SK-N-SH treated with all-trans-retinoic acid at 6 μM for 48 hours (cell line): ENCODE results near the gene PPWD1.

Experiments used
- ATAC-seq: fragments of 200-7000 bp; cut with Tn5 transposase; 3 replicates; pipeline ENCODE4 v1.9.1; 2020; ENCODE audit warnings: mild to moderate bottlenecking, moderate library complexity
- ARNTL ChIP-seq: fragments of 450-650 bp; formaldehyde crosslinking; IDR thresholded peaks from 2 replicates; pipeline ENCODE4 v1.5.0; 2020; ENCODE audit warnings: low read depth, mild to moderate bottlenecking, moderate library complexity, borderline replicate concordance
- BACH2 ChIP-seq: fragments of 250-450 bp; sonication (Bioruptor Pico); IDR thresholded peaks from 2 replicates; pipeline ENCODE4 v1.9.0; 2021; ENCODE audit warnings: mild to moderate bottlenecking, borderline replicate concordance
- CREB5 ChIP-seq: fragments of 250-450 bp; sonication (Bioruptor Pico); IDR thresholded peaks from 2 replicates; pipeline ENCODE4 v1.5.1; 2020; ENCODE audit warnings: low read depth, mild to moderate bottlenecking, moderate library complexity
- CSDC2 ChIP-seq: fragments of 250-450 bp; sonication (Bioruptor Pico); IDR thresholded peaks from 2 replicates; pipeline ENCODE4 v1.5.0; 2020; ENCODE audit warnings: mild to moderate bottlenecking, moderate library complexity
- CSRNP3 ChIP-seq: fragments of 250-450 bp; sonication (Bioruptor Pico); IDR thresholded peaks from 2 replicates; pipeline ENCODE4 v1.5.1; 2021; ENCODE audit warnings: mild to moderate bottlenecking, moderate library complexity
- ESRRG ChIP-seq: fragments of 250-450 bp; sonication (Bioruptor Pico); IDR thresholded peaks from 2 replicates; pipeline ENCODE4 v1.6.1; 2021; ENCODE audit warnings: mild to moderate bottlenecking
- GLIS3 ChIP-seq: fragments of 250-450 bp; sonication (Bioruptor Pico); IDR thresholded peaks from 2 replicates; pipeline ENCODE4 v1.5.0; 2020; ENCODE audit warnings: mild to moderate bottlenecking, moderate library complexity
- ISL1 ChIP-seq: fragments of 250-450 bp; sonication (Bioruptor Pico); IDR thresholded peaks from 2 replicates; pipeline ENCODE4 v2.1.2; 2022; ENCODE audit warnings: mild to moderate bottlenecking, moderate library complexity
- OSR1 ChIP-seq: fragments of 250-450 bp; sonication (Bioruptor Pico); IDR thresholded peaks from 2 replicates; pipeline ENCODE4 v1.8.0; 2022; ENCODE audit warnings: moderate library complexity, mild to moderate bottlenecking, inconsistent platforms
- PATZ1 ChIP-seq: fragments of 250-450 bp; sonication (Bioruptor Pico); IDR thresholded peaks from 2 replicates; pipeline ENCODE4 v1.8.0; 2020; ENCODE audit warnings: mild to moderate bottlenecking, moderate library complexity, borderline replicate concordance
- POU6F1 ChIP-seq: fragments of 250-450 bp; sonication (Bioruptor Pico); IDR thresholded peaks from 2 replicates; pipeline ENCODE4 v1.8.0; 2021; ENCODE audit warnings: low read depth, mild to moderate bottlenecking, moderate library complexity, borderline replicate concordance
- PPARA ChIP-seq: fragments of 250-450 bp; sonication (Bioruptor Pico); IDR thresholded peaks from 2 replicates; pipeline ENCODE4 v1.5.0; 2020; ENCODE audit warnings: mild to moderate bottlenecking, borderline replicate concordance
- RARB ChIP-seq: fragments of 250-450 bp; sonication (Bioruptor Pico); IDR thresholded peaks from 2 replicates; pipeline ENCODE4 v1.8.0; 2021; ENCODE audit warnings: mild to moderate bottlenecking, moderate library complexity
- SNAI2 ChIP-seq: fragments of 250-450 bp; sonication (Bioruptor Pico); IDR thresholded peaks from 2 replicates; pipeline ENCODE4 v1.5.0; 2020; ENCODE audit warnings: mild to moderate bottlenecking, moderate library complexity
- TCF4 ChIP-seq: fragments of 250-450 bp; sonication (Bioruptor Pico); IDR thresholded peaks from 2 replicates; pipeline ENCODE4 v1.8.0; 2021; ENCODE audit warnings: mild to moderate bottlenecking, moderate library complexity, borderline replicate concordance
- TSHZ2 ChIP-seq: fragments of 250-450 bp; sonication (Bioruptor Pico); IDR thresholded peaks from 2 replicates; pipeline ENCODE4 v1.5.0; 2020; ENCODE audit warnings: mild to moderate bottlenecking, moderate library complexity
- ZFP3 ChIP-seq: fragments of 250-450 bp; sonication (Bioruptor Pico); IDR thresholded peaks from 2 replicates; pipeline ENCODE4 v1.5.0; 2020; ENCODE audit warnings: mild to moderate bottlenecking, moderate library complexity
- ZFP30 ChIP-seq: fragments of 450-650 bp; formaldehyde crosslinking; IDR thresholded peaks from 2 replicates; pipeline ENCODE4 v1.5.0; 2022; ENCODE audit warnings: mild to moderate bottlenecking, moderate library complexity
- ZNF565 ChIP-seq: fragments of 450-650 bp; formaldehyde crosslinking; conservative IDR thresholded peaks from 2 replicates; pipeline ENCODE4 v1.5.0; 2020; ENCODE audit warnings: low read depth, mild to moderate bottlenecking, moderate library complexity
- ZNF70 ChIP-seq: fragments of 450-650 bp; formaldehyde crosslinking; IDR thresholded peaks from 2 replicates; pipeline ENCODE4 v1.5.0; 2020; ENCODE audit warnings: mild to moderate bottlenecking, moderate library complexity
- ZNF8 ChIP-seq: fragments of 450-650 bp; formaldehyde crosslinking; IDR thresholded peaks from 2 replicates; pipeline ENCODE4 v1.5.0; 2020; ENCODE audit warnings: mild to moderate bottlenecking, moderate library complexity

Gene PPWD1

GRCh38 chr5:65623482-65623881 lies 60.4 kb downstream of the PPWD1 start:
- TF ChIP-seq ZNF565 (CRISPR knock-in tag) (no peak), ESRRG (CRISPR knock-in tag) (no peak), CSRNP3 (CRISPR knock-in tag) (no peak), OSR1 (CRISPR knock-in tag) (no peak), BACH2 (CRISPR knock-in tag) (no peak), ZNF8 (CRISPR knock-in tag) (no peak), TCF4 (CRISPR knock-in tag) (no peak), CREB5 (CRISPR knock-in tag) (no peak), SNAI2 (CRISPR knock-in tag) (no peak), POU6F1 (CRISPR knock-in tag) (no peak), GLIS3 (CRISPR knock-in tag) (no peak), ZNF70 (CRISPR knock-in tag) (no peak), RARB (CRISPR knock-in tag) (no peak), ISL1 (CRISPR knock-in tag) (no peak), PPARA (CRISPR knock-in tag) (no peak), ZFP30 (CRISPR knock-in tag) (no peak), CSDC2 (CRISPR knock-in tag) (no peak), PATZ1 (no peak), TSHZ2 (CRISPR knock-in tag) (no peak), ARNTL (CRISPR knock-in tag) (no peak)
- TF ChIP-seq, all 23 proteins: peak for 0
- no peak; the same call in 2 of the 3 replicates for ATAC-seq

- peak; percentile 99 for ATAC-seq
- TF ChIP-seq ZFP3 (CRISPR knock-in tag) = peak; percentile 80; the same call in 1 of the 2 replicates
- TF ChIP-seq ESRRG (CRISPR knock-in tag) = no peak
- TF ChIP-seq, all 23 proteins: peak for 1
Measured at GRCh38 chr5:65624025-65624570, 61.0 kb downstream of the PPWD1 start, which contains the start of gene TRIM23. Gene TRIM23, minus strand, starts transcription at chr5:65624333. Its CDS starts 59 bp downstream, at chr5:65624274.
